ENCODE results near the gene SCAMP3.

The SCAMP3 gene

GRCh38 chr1:155207806-155208540 lies 54.2 kb downstream of the SCAMP3 start, which contains the start of gene THBS3:
TSS of gene THBS3 (minus strand) at chr1:155207897. CDS start at chr1:155207876, 21 bp downstream.
- DNase-seq (ENCODE audit: low read depth) = peak; percentile 32
- H3K4me3 ChIP-seq (ENCODE audit: low read depth, low read length) = peak within 1 kb of the TSS; percentile 98
- TF ChIP-seq CTCF (conservative IDR thresholded peaks at IDR 0.05; ENCODE audit: low read depth, low read length) = no peak

DNA sequence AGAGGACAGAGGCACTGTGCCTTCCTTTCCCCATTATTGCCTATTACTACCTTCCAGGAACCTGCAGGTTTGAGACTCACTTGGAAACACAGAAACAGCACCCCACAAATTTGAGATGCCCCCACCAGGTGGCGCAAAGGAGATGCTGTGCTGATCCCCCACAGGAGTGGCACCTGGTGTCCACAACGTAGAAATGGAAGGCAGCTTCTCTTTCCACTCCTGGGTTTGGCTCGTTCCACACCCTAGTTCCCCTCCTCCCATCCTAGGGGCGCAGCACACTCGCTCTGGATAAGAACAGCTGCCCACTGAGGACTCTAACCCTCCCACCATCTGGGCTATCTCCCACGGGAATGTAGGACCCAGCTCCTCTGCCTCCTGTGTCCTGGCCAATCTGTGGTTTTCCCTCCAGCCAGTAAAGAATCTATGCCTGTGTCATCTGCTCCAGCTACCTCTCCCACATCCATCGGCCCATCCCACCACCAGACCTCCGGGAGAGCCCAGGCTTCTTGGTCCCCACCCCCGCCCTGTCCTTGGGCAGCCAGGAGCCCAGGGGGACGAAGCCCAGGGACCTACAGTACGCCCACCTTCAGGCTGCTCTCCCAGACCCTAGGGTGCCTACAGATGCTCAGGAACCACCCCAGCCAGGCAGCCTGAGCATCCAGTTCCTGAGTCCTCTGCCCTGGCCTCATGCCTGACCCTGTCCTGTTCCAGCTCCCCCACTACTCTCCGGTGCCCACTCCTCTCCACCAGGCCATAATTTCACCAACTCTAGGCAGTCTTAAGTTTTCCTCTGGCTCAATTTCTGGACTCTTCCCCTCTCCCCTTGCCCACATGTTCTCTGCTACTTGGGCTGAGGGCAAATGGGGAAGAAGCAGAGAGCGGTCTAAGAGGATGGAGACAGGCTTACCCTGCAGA lies 55.0 kb downstream of the SCAMP3 start:
- TF ChIP-seq CTCF (conservative IDR thresholded peaks at IDR 0.05; ENCODE audit: low read depth, low read length) = peak; percentile 93
- peak overlapping the region; percentile 98 for H3K4me3 ChIP-seq (ENCODE audit: low read depth, low read length)
- peak; percentile 89 for DNase-seq (ENCODE audit: low read depth)

All from choroid plexus epithelial cell (primary cell).